ENCODE measurements around the gene CHST7.

DNA sequence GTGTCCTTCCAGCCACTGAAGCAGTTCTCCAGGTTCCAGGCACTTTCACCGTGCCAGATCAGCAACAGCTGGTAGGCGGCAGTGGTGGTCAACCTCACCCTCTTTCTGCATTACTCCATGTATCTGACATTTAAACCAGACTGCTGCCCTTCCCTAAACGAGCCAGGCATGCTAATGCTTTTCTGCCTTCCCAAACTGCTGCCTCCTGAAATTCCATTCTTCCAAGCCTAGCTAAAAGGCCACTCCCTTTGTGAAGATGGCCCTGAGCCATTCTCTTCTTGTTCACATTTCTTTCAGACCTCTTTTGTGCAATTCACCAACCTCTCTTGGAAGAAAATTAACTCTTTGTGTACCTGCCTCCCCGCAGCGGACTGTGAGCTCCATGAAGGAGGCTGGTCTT, 73.7 kb downstream of the CHST7 start:
- TF ChIP-seq, protein P1, sequence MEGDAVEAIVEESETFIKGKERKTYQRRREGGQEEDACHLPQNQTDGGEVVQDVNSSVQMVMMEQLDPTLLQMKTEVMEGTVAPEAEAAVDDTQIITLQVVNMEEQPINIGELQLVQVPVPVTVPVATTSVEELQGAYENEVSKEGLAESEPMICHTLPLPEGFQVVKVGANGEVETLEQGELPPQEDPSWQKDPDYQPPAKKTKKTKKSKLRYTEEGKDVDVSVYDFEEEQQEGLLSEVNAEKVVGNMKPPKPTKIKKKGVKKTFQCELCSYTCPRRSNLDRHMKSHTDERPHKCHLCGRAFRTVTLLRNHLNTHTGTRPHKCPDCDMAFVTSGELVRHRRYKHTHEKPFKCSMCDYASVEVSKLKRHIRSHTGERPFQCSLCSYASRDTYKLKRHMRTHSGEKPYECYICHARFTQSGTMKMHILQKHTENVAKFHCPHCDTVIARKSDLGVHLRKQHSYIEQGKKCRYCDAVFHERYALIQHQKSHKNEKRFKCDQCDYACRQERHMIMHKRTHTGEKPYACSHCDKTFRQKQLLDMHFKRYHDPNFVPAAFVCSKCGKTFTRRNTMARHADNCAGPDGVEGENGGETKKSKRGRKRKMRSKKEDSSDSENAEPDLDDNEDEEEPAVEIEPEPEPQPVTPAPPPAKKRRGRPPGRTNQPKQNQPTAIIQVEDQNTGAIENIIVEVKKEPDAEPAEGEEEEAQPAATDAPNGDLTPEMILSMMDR (IDR thresholded peaks at IDR 0.05): no peak
- no peak for TF ChIP-seq EZH2 (IDR thresholded peaks at IDR 0.05; ENCODE audit: borderline replicate concordance, insufficient read depth, low read depth, low read length, poor library complexity, severe bottlenecking)
